Right atrium auricular region (tissue), 2 donors: ENCODE measurements around the gene RNF135. TPM values are rescaled to one million over a fixed set of nuclear protein-coding genes. Genes with fewer than 3 reads are reported as not detected.
"Not testable (repeated sequence)": the region's sequence is repeated elsewhere in the genome, so short reads cannot be mapped to it uniquely, and the experiment has no call there.

Experiments
- DNase-seq: peaks from one replicate; pipeline ENCODE4 v3.0.0-alpha.2; 2019; ENCODE audit warnings: low spot score
- H3K27ac ChIP-seq, 2 donors: fragments of 200-600 bp; sonication (generic); 1 replicate in 1 of 2; 2 replicates in 1 of 2; pipeline ENCODE4 v1.5.1; 2016 to 2019
- H3K27me3 ChIP-seq, 2 donors: fragments of 200-600 bp; sonication (generic); one replicate each; pipeline versions ENCODE4 v1.5.1 to v1.6.0; 2017 to 2019
- H3K36me3 ChIP-seq: fragments of 200-600 bp; sonication (generic); one replicate; pipeline ENCODE4 v1.5.1; 2016
- H3K4me1 ChIP-seq, 2 donors: fragments of 200-600 bp; sonication (generic); one replicate each; pipeline versions ENCODE4 v1.5.1 to v1.6.0; 2017 to 2019
- H3K4me3 ChIP-seq, 2 donors: fragments of 200-600 bp; sonication (generic); 1 replicate in 1 of 2; 2 replicates in 1 of 2; pipeline ENCODE4 v1.5.1; 2017 to 2019; ENCODE audit warnings: mild to moderate bottlenecking in 1 of 2, moderate library complexity in 1 of 2
- H3K9me3 ChIP-seq, 2 donors: fragments of 200-600 bp; sonication (generic); one replicate each; pipeline ENCODE4 v1.5.1; 2019
- total RNA-seq, 2 donors: library from RNA; depleted of rRNA; stranded (reverse); fragments of >200 nt; gene quantifications; one replicate each; pipeline ENCODE4 v1.1.0, GENCODE V29; 2016
- TF ChIP-seq, protein P1 (sequence below), 2 donors: fragments of 200-600 bp; sonication (generic); IDR thresholded peaks; one replicate each; pipeline ENCODE4 v1.5.1; 2019; ENCODE audit warnings: antibody characterized with exemption in 2 of 2

RNF135 gene
- total RNA-seq, 2 donors from 2014 or later = 6.9 to 13.1 TPM

DNA sequence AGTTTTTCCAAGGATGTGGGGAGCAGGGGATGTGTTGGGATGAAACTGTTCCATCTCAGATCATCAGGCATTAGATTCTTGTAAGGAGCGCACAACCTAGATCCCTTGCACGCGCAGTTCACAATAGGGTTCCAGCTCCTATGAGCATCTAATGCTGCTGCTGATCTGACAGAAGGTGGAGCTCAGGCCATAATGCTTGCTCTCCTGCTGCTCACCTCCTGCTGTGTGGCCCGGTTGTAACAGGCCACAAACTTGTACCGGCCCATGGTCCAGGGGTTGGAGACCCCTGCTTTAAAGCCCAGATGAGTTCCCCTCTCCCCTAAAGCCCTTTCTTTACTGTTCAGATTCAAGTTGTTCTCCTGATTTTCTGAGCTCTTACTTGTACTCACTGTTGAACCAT, 44.8 kb downstream of the RNF135 start:
- TF ChIP-seq, protein P1, sequence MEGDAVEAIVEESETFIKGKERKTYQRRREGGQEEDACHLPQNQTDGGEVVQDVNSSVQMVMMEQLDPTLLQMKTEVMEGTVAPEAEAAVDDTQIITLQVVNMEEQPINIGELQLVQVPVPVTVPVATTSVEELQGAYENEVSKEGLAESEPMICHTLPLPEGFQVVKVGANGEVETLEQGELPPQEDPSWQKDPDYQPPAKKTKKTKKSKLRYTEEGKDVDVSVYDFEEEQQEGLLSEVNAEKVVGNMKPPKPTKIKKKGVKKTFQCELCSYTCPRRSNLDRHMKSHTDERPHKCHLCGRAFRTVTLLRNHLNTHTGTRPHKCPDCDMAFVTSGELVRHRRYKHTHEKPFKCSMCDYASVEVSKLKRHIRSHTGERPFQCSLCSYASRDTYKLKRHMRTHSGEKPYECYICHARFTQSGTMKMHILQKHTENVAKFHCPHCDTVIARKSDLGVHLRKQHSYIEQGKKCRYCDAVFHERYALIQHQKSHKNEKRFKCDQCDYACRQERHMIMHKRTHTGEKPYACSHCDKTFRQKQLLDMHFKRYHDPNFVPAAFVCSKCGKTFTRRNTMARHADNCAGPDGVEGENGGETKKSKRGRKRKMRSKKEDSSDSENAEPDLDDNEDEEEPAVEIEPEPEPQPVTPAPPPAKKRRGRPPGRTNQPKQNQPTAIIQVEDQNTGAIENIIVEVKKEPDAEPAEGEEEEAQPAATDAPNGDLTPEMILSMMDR (IDR thresholded peaks at IDR 0.05) = no peak
- H3K4me3 ChIP-seq = no peak overlapping the region
- no peak for DNase-seq
- H3K27ac ChIP-seq = no peak overlapping the region
- no peaks in the 10 kb centered on the region for H3K36me3 ChIP-seq
- H3K27me3 ChIP-seq = no peaks in the 10 kb centered on the region
- H3K9me3 ChIP-seq = no peaks in the 10 kb centered on the region
- no peaks in the 10 kb centered on the region for H3K4me1 ChIP-seq

DNA sequence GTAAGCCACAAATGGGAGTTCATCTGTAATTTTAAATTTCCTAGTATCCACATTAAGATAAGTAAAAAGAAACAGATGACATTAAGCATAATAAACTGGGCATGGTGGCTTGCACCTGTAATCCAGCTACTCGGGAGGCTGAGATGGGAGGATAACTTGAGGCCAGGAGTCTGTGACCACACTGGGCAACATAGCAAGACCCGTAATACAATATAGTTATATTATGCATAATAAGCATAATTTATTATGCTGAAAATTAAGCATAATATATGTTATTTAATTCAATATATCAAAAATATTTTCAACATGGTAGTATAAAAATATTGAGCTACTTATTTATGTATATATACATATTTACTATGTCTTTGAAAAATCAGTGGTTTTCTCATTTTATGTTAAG, 48.2 kb downstream of the RNF135 start:
- H3K36me3 ChIP-seq = no peaks in the 10 kb centered on the region
- TF ChIP-seq, protein P1 (IDR thresholded peaks at IDR 0.05) = no peak
- no peak for DNase-seq
- no peaks in the 10 kb centered on the region for H3K27me3 ChIP-seq
- no peak overlapping the region for H3K27ac ChIP-seq
- no peaks in the 10 kb centered on the region for H3K4me1 ChIP-seq
- H3K9me3 ChIP-seq = no peaks in the 10 kb centered on the region
- H3K4me3 ChIP-seq = no peak overlapping the region

DNA sequence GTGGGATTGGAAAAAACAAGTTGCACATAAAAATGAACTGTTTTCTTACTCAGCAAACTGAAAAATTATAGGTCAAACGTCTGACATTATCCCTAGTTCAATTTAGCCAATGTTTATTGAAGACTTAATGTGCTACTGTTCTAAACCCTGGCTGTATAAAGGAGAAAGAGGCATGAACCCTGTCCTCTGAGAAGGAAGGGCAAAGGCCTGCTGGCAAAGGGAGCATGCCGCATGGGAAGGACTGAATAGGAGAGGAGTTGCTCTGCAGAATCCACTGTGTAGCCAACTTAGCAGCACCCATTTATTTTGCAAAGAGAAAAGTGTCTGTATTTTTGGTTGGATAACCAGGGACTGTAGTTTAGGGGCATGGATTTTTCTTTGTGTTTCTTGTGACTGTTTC, 52.3 kb downstream of the RNF135 start:
- H3K4me3 ChIP-seq, DNase-seq, H3K9me3 ChIP-seq, H3K4me1 ChIP-seq, H3K27ac ChIP-seq, H3K27me3 ChIP-seq, H3K36me3 ChIP-seq: not testable (repeated sequence)

DNA sequence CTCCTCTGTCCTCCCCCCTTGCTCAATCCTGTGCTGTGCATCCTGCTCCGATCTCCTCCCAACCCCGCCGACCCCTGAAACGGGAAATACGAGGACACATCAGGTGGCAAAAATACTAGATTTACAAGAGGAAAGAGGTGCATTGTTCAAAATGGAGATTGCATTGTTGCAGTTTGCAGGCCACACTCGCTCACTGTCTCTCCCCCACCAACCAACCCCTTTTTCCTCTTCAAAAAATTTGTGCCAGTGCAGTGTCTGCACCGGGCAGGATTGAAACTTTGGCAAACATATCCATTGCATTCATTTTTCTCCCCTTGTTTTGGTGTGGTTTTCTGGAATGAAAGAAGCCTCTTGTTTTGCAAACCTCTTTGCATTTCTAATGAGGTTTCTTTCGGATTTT, 61.0 kb downstream of the RNF135 start:
- no peak overlapping the region for H3K27ac ChIP-seq
- H3K4me1 ChIP-seq = no peaks in the 10 kb centered on the region
- no peak overlapping the region for H3K4me3 ChIP-seq
- TF ChIP-seq, protein P1 (IDR thresholded peaks at IDR 0.05) = no peak
- H3K9me3 ChIP-seq = no peaks in the 10 kb centered on the region
- H3K36me3 ChIP-seq = peaks cover 7% of the 10 kb centered on the region
- DNase-seq = no peak
- no peaks in the 10 kb centered on the region for H3K27me3 ChIP-seq

DNA sequence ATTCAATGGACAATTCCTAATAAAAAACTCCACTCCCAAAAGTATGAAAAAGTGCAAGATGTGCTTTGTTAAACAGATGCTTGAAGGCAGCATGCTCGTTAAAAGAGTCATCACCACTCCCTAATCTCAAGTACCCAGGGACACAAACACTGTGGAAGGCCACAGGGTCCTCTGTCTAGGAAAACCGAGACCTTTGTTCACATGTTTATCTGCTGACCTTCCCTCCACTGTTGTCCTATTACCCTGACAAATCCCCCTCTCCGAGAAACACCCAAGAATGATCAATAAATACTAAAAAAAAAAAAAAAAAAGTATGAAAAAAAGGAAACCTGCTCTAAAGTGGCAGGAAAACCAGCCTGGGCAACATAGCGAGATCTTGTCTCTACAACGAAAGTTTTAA, 64.8 kb downstream of the RNF135 start:
- not testable (repeated sequence) for H3K36me3 ChIP-seq, H3K4me3 ChIP-seq, DNase-seq, H3K27ac ChIP-seq, H3K4me1 ChIP-seq, H3K27me3 ChIP-seq, H3K9me3 ChIP-seq

DNA sequence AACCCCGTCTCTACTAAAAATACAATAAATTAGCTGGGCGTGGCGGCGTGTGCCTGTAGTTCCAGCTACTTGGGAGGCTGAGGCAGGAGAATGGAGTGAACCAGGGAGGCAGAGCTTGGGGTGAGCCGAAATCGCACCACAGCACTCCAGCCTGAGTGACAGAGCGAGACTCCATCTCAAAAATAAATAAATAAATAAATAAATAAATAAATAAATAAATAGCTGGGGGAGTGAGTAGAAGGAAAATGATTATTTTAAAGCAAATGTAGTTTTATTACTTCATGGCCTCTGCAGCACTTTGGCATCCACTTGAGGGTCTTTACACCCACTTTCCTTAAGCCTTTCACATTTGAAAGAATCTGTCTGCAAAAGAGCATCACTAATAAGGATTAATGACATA, 70.0 kb downstream of the RNF135 start:
- H3K4me3 ChIP-seq, H3K36me3 ChIP-seq, DNase-seq, H3K27ac ChIP-seq, H3K4me1 ChIP-seq, H3K9me3 ChIP-seq, H3K27me3 ChIP-seq: not testable (repeated sequence)

DNA sequence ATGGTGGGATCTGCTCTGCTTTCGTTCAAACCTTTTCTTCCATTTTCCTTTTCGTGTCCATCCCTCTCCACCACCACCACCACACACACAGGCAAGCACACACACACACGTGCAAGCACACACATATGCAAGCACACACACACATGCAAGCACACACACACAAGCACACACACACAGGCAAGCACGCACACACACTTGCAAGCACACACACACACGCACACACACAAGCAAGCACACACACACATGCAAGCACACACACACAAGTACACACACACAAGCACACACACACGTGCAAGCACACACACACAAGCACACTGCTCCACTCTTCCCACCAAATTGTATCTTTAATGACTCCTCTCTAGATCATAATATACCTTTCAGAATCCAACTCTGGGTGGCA, 71.5 kb downstream of the RNF135 start:
- not testable (repeated sequence) for H3K36me3 ChIP-seq, H3K4me1 ChIP-seq, H3K4me3 ChIP-seq, H3K27ac ChIP-seq, H3K27me3 ChIP-seq, DNase-seq, H3K9me3 ChIP-seq

DNA sequence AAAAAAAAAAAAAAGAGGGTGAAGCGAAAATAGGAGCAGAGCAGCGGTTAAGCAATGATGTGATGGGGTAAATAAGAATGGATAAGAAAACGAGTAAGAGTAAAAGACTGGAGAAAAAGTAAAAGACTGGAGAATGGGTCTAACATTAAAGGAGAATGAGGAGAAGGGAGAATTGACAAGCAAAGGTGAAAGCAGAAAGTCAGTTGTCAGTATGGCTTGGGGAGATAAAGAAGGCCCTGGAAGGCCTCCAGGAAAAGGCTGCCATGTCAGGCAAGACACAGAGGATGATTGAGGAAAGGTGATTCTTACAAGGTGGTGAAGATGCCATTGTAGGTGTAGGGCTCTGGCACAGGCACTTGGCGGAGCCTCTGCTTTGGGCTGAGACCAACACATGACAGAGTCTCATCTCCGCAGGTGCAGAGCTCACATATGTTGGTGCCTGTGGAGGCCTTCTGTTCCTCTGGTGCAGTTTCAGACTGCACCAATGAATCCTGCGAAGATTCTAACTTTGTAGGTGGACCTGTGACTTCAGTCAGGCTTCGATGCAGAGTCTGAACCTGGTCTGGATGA, 76.1 kb downstream of the RNF135 start:
- not testable (repeated sequence) for H3K27me3 ChIP-seq, H3K4me1 ChIP-seq, H3K27ac ChIP-seq, H3K36me3 ChIP-seq, DNase-seq, H3K4me3 ChIP-seq, H3K9me3 ChIP-seq
